B cell (primary cell): ENCODE measurements around the gene NETO2. TPM values are rescaled to one million over a fixed set of nuclear protein-coding genes. Genes with fewer than 3 reads are reported as not detected.

Experiments
- ATAC-seq: fragments of 200-7000 bp; cut with Tn5 transposase; one replicate; pipeline ENCODE4 v1.10.0; 2021; ENCODE audit warnings: low read depth, mild to moderate bottlenecking, moderate number of reproducible peaks, moderate library complexity
- CTCF ChIA-PET: fragments of 350-600 bp; sonication (Branson Sonifier 250); formaldehyde crosslinking; loops from one replicate; lab custom pipeline; 2021; ENCODE audit warnings: antibody characterized with exemption, inconsistent platforms; lab: Charles Lee
- POLR2A ChIA-PET: fragments of 350-600 bp; sonication (Branson Sonifier 250); formaldehyde crosslinking; loops from one replicate; lab custom pipeline; 2021; ENCODE audit warnings: antibody characterized with exemption; lab: Charles Lee
- DNase-seq: peaks from one replicate; pipeline ENCODE4 v3.0.0; 2013
- H2AFZ ChIP-seq: 2 replicates; pipeline ENCODE4 v1.6.1; 2012; ENCODE audit warnings: mild to moderate bottlenecking, low read depth, low read length; ENCODE audit not compliant: insufficient read depth, poor library complexity, severe bottlenecking
- H3K27ac ChIP-seq, 2 donors: 1 replicate in 1 of 2; 2 replicates in 1 of 2; pipeline ENCODE4 v1.5.1; 2012 to 2013; ENCODE audit warnings: low read length in 2 of 2, mild to moderate bottlenecking in 2 of 2, moderate library complexity in 1 of 2
- H3K27me3 ChIP-seq, 4 experiments: fragments of 200-600 bp in 1 of 4; sonication (generic) in 1 of 4; replicated peaks in 1 of 4; 1 replicate in 2 of 4; 2 replicates in 2 of 4; pipeline versions ENCODE4 v1.6.1 to v1.7.0; 2013 to 2016; ENCODE audit warnings: low read length in 3 of 4, mild to moderate bottlenecking in 2 of 4, mixed read lengths in 1 of 4, moderate library complexity in 1 of 4; ENCODE audit not compliant: insufficient read depth in 4 of 4, control insufficient read depth in 3 of 4; ENCODE audit errors: control extremely low read depth in 1 of 4
- H3K36me3 ChIP-seq, 2 experiments: replicated peaks in 1 of 2; 1 replicate in 1 of 2; 2 replicates in 1 of 2; pipeline versions ENCODE4 v1.6.1 to v1.7.1; 2013; ENCODE audit warnings: low read length in 1 of 2; ENCODE audit not compliant: insufficient read depth in 2 of 2, control insufficient read depth in 1 of 2; ENCODE audit errors: control extremely low read depth in 1 of 2, extremely low read depth in 1 of 2
- H3K4me1 ChIP-seq, 2 donors: fragments of 200-600 bp in 1 of 2; sonication (generic) in 1 of 2; 1 replicate in 1 of 2; 2 replicates in 1 of 2; pipeline versions ENCODE4 v1.5.1 to v1.6.1; 2013 to 2017; ENCODE audit warnings: low read length in 2 of 2; ENCODE audit not compliant: control insufficient read depth in 2 of 2, insufficient read depth in 2 of 2
- H3K4me2 ChIP-seq: replicated peaks from 2 replicates; pipeline ENCODE3; 2012; ENCODE audit warnings: mild to moderate bottlenecking, low read depth, low read length; ENCODE audit not compliant: poor library complexity, severe bottlenecking
- H3K4me3 ChIP-seq, 5 experiments: fragments of 200-600 bp in 1 of 5; sonication (generic) in 1 of 5; 1 replicate in 3 of 5; 2 replicates in 2 of 5; pipeline versions ENCODE4 v1.5.1 to v1.7.0; 2011 to 2016; ENCODE audit warnings: low read length in 4 of 5, mild to moderate bottlenecking in 4 of 5, low read depth in 2 of 5, control low read depth in 1 of 5, moderate library complexity in 1 of 5; ENCODE audit not compliant: insufficient read depth in 1 of 5; ENCODE audit errors: control extremely low read depth in 1 of 5, extremely low read depth in 1 of 5
- H3K79me2 ChIP-seq: fragments of 200-600 bp; sonication (generic); one replicate; pipeline ENCODE4 v1.6.0; 2016; ENCODE audit warnings: low read length; ENCODE audit not compliant: control insufficient read depth, insufficient read depth
- H3K9ac ChIP-seq: fragments of 200-600 bp; sonication (generic); 2 replicates; pipeline ENCODE4 v1.6.1; 2017; ENCODE audit warnings: mild to moderate bottlenecking, low read length, moderate library complexity
- H3K9me3 ChIP-seq, 3 donors: one replicate each; pipeline versions ENCODE4 v1.6.1 to v1.7.1; 2013; ENCODE audit warnings: low read length in 2 of 3; ENCODE audit not compliant: control insufficient read depth in 2 of 3, insufficient read depth in 1 of 3; ENCODE audit errors: control extremely low read depth in 1 of 3
- H4K20me1 ChIP-seq: 2 replicates; pipeline ENCODE4 v1.6.0; 2012; ENCODE audit warnings: mild to moderate bottlenecking, low read length; ENCODE audit not compliant: insufficient read depth, control insufficient read depth, poor library complexity, severe bottlenecking
- H3K27ac Mint-ChIP-seq: one replicate; pipeline ENCODE4 v1.8.0; 2021; ENCODE audit warnings: mixed read lengths
- H3K27me3 Mint-ChIP-seq: one replicate; pipeline ENCODE4 v1.8.0; 2021; ENCODE audit warnings: mixed read lengths
- H3K4me1 Mint-ChIP-seq: one replicate; pipeline ENCODE4 v1.8.0; 2021; ENCODE audit warnings: mixed read lengths
- H3K4me3 Mint-ChIP-seq: one replicate; pipeline ENCODE4 v1.8.0; 2021; ENCODE audit warnings: mixed read lengths
- H3K9me3 Mint-ChIP-seq: one replicate; pipeline ENCODE4 v1.8.0; 2022; ENCODE audit warnings: mixed read lengths; ENCODE audit not compliant: insufficient read depth
- EZH2 ChIP-seq: IDR thresholded peaks from 2 replicates; pipeline ENCODE4 v1.6.1; 2012; ENCODE audit warnings: borderline replicate concordance, low read depth, mild to moderate bottlenecking, moderate library complexity, low read length; ENCODE audit not compliant: insufficient read depth, poor library complexity, severe bottlenecking
- WGBS: methylation state at CpG from one replicate; pipeline ENCODE4 v1.1.5; 2013; ENCODE audit warnings: missing lambda C conversion rate; ENCODE audit not compliant: insufficient coverage; 5-methylcytosine and 5-hydroxymethylcytosine counted together
- intact Hi-C: fragments of 100-400 bp; cut with micrococcal nuclease; formaldehyde crosslinking; loops from one replicate; pipeline ENCODE4 v1.10.0; 2022
- polyA plus RNA-seq: library from polyadenylated mRNA; depleted of rRNA; stranded (reverse); fragments of >200 nt; gene quantifications from 2 replicates; pipeline ENCODE4 v1.2.3, GENCODE V29; 2012
- total RNA-seq, 2 donors: library from RNA; stranded (reverse); fragments of 120-200 nt in 1 of 2; gene quantifications; 1 replicate in 1 of 2; 2 replicates in 1 of 2; pipeline versions ENCODE4 v1.2.3 to v1.2.4, GENCODE V29; 2013 to 2022
- TF ChIP-seq, protein P1 (sequence below): fragments of 200-600 bp; IDR thresholded peaks from one replicate; pipeline ENCODE4 v1.8.0; 2022; ENCODE audit warnings: antibody characterized with exemption, mild to moderate bottlenecking

The NETO2 gene
- total and polyA plus RNA-seq, 2 donors (not counting 1 experiment from before 2014, with no cell fraction given), result 1.9 to 4.2 TPM

DNA sequence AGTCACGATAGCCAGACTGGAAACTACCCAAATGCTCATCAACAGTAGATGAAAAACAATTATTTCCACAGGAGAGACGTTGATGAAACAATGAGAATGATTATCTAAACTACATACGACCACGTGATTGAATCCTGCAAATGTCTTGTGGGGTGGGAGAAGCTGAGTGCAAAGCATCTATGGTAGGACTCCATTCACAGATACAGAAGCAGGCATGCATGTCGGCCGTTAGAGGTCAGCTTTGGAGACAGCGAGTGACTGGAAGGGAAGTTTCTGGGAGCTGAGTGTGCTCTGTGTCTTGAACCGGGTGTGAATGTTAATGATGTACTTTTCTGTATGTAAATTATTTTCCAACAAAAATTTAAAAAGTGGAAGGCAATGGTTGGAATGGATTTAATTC lies 98.7 kb downstream of the NETO2 start:
- ATAC-seq (no peak), DNase-seq (no peak)
- ChIA-PET POLR2A (no interaction called here), CTCF (no interaction called here)
- TF ChIP-seq EZH2, result no peak
- TF ChIP-seq, protein P1, sequence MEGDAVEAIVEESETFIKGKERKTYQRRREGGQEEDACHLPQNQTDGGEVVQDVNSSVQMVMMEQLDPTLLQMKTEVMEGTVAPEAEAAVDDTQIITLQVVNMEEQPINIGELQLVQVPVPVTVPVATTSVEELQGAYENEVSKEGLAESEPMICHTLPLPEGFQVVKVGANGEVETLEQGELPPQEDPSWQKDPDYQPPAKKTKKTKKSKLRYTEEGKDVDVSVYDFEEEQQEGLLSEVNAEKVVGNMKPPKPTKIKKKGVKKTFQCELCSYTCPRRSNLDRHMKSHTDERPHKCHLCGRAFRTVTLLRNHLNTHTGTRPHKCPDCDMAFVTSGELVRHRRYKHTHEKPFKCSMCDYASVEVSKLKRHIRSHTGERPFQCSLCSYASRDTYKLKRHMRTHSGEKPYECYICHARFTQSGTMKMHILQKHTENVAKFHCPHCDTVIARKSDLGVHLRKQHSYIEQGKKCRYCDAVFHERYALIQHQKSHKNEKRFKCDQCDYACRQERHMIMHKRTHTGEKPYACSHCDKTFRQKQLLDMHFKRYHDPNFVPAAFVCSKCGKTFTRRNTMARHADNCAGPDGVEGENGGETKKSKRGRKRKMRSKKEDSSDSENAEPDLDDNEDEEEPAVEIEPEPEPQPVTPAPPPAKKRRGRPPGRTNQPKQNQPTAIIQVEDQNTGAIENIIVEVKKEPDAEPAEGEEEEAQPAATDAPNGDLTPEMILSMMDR, result no peak
- H3K4me1 Mint-ChIP-seq, result peaks cover 39% of the 10 kb centered on the region
- H3K9me3 Mint-ChIP-seq, result no peaks in the 10 kb centered on the region
- intact Hi-C loops, result no loop called here
- H3K4me3 Mint-ChIP-seq, result no peak overlapping the region
- no peak overlapping the region for H3K27ac ChIP-seq
- WGBS, result 44% methylated on average over 4 of the region's 8 CpGs
- H3K9ac ChIP-seq, result no peak overlapping the region
- peaks cover 9 to 39% of the 10 kb centered on the region in 2 donors for H3K4me1 ChIP-seq
- no peak overlapping the region for H3K4me2 ChIP-seq
- no peaks in the 10 kb centered on the region for H3K27me3 Mint-ChIP-seq
- H2AFZ ChIP-seq, result peak overlapping the region; percentile 31
- H3K79me2 ChIP-seq, result no peaks in the 10 kb centered on the region
- no peaks in the 10 kb centered on the region for H4K20me1 ChIP-seq
- H3K27me3 ChIP-seq, result no peaks in the 10 kb centered on the region
- no peak overlapping the region for H3K4me3 ChIP-seq
- no peaks in the 10 kb centered on the region for H3K36me3 ChIP-seq
- H3K9me3 ChIP-seq, result no peaks in the 10 kb centered on the region
- H3K27ac Mint-ChIP-seq, result no peak overlapping the region

DNA sequence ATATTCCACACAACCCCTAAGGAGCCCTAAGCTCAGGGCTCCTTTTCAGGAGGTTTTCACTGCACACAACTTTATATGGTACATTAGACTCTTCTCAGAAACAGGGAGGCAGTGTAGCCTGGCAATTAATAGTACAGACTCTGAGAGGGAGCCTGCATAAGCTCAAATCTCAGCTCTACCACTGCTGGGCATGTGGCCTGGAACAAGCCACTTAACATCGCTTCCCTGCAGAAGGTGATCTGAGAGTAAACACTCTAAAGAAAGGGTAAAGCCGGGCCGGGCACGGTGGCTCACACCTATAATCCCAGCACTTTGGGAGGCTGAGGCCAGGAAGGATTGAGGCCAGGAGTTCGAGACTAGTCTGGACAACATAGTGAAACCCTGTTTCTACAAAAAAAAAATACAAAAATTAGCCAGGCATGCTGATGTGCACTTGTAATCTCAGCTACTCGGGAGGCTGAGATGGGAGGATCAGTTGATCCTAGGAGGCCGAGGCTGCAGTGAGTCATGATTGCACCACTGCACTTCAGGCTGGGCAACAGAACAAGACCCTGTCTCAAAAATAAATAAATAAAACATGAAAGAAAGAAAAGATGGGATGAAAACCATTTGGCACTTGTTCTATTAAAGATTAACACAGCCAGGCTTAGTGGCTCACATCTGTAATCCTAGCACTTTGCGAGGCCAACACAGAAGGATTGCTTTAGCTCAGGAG lies 99.6 kb downstream of the NETO2 start:
- Histone ChIP-seq H3K27ac (no peak overlapping the region), H3K4me3 (no peak overlapping the region), H3K79me2 (no peaks in the 10 kb centered on the region), H3K4me2 (no peak overlapping the region), H3K9me3 (no peaks in the 10 kb centered on the region), H4K20me1 (no peaks in the 10 kb centered on the region), H2AFZ (no peak overlapping the region), H3K27me3 (no peaks in the 10 kb centered on the region), H3K9ac (no peak overlapping the region), H3K4me1 (peaks cover 9 to 42% of the 10 kb centered on the region in 2 donors), H3K36me3 (no peaks in the 10 kb centered on the region)
- Mint-ChIP-seq H3K27me3 (no peaks in the 10 kb centered on the region), H3K4me3 (no peak overlapping the region), H3K4me1 (peaks cover 44% of the 10 kb centered on the region), H3K27ac (no peak overlapping the region), H3K9me3 (no peaks in the 10 kb centered on the region)
- no peak for TF ChIP-seq EZH2
- TF ChIP-seq, protein P1, result no peak
- 100% methylated on average over 5 of the region's 8 CpGs for WGBS
- DNase-seq, result no peak
- CTCF ChIA-PET, result no interaction called here
- no peak for ATAC-seq
- POLR2A ChIA-PET, result no interaction called here
- intact Hi-C loops, result no loop called here
